Measurements from ENCODE around the gene SFSWAP. TPM values are rescaled to one million over a fixed set of nuclear protein-coding genes. Genes with fewer than 3 reads are reported as not detected.

The SFSWAP gene
- total RNA-seq, 1 experiment from 2014 or later: 48.1 TPM

DNA sequence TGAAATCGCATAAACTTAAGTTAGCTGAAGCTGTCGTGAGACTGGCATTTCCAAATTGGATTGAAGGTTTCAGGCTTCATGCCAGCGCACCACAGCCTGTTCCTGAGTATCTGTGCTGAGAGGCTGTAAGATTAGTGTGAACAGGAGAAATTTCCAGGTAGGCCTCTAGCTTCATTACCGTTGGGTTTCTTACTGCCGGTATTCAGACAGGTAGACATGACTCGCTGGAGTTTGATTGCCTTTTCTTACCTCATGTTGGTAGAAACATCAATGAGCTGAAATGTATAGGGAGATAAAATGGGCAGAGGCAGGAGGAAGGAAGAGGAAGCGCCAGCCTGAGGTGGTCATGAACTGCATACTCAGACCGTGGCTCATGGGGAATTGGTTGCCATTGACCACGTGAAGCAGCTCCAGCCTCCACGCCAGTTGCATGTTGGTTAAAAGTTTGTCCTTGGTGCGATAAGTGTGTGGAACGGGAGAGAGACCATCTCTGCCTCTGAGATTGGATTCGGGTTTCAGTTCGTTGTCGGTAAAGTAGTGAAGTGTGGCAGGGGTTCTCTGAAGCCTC lies 75.0 kb downstream of the SFSWAP start:
- no peak overlapping the region for H2BK15ac ChIP-seq (ENCODE audit: low read depth, low read length)
- H3K56ac ChIP-seq (ENCODE audit: insufficient read length, low read depth, low read length): no peak overlapping the region
- H3K18ac ChIP-seq (ENCODE audit: insufficient read length, low read depth, low read length): no peak overlapping the region
- H3K27ac ChIP-seq (ENCODE audit: insufficient read length, low read depth, low read length): no peak overlapping the region
- no CpG with 5 or more reads among the region's 15 CpGs for WGBS (ENCODE audit: extremely low coverage, insufficient read length, low lambda C conversion rate)
- no peak overlapping the region for H4K91ac ChIP-seq (ENCODE audit: insufficient read length, low read depth, low read length)
- no peak for DNase-seq
- H2AK5ac ChIP-seq (ENCODE audit: insufficient read length, low read length): no peak overlapping the region
- H3K4ac ChIP-seq (ENCODE audit: low read depth, low read length): no peak overlapping the region
- peaks cover 29 to 54% (median 38%) of the 10 kb centered on the region in 3 experiments for H3K36me3 Mint-ChIP-seq (ENCODE audit: insufficient read depth in 1 of 3, low read depth in 3 of 3)
- no peak overlapping the region for H2BK120ac ChIP-seq (ENCODE audit: low read depth, low read length, poor library complexity, severe bottlenecking)
- no peak overlapping the region for H3K23ac ChIP-seq (ENCODE audit: insufficient read length, low read depth, low read length)
- peak overlapping the region; percentile 6 for H4K5ac ChIP-seq (ENCODE audit: insufficient read length, low read depth, low read length)
- H3K9ac ChIP-seq (ENCODE audit: extremely low read depth, insufficient read length, low read length): no peak overlapping the region
- no peaks in the 10 kb centered on the region for H3K9me3 ChIP-seq (ENCODE audit: control insufficient read depth, low read depth, low read length)
- H3K27ac Mint-ChIP-seq: peak overlapping the region; percentile 49 to 93 (median 86); a peak in 6 of 7 replicates
- H3K4me3 Mint-ChIP-seq: peak overlapping the region in 1 of 2 experiments; percentile 30; a peak in 2 of 5 replicates
- no peaks in the 10 kb centered on the region for H3K79me1 ChIP-seq (ENCODE audit: insufficient read depth, low read depth, low read length, poor library complexity, severe bottlenecking)
- peaks cover 27 to 28% of the 10 kb centered on the region in 2 experiments for H3K4me1 Mint-ChIP-seq
- H3K14ac ChIP-seq (ENCODE audit: insufficient read depth, low read length): no peak overlapping the region
- H3K4me1 ChIP-seq (ENCODE audit: insufficient read depth, low read length): peaks cover 6% of the 10 kb centered on the region; the same call in 1 of the 2 replicates
- H4K8ac ChIP-seq (replicated peaks; ENCODE audit: insufficient read length, low read depth, low read length): no peak overlapping the region
- H3K79me2 ChIP-seq (ENCODE audit: insufficient read depth, low read length): no peaks in the 10 kb centered on the region
- H3K27me3 ChIP-seq (ENCODE audit: insufficient read depth, low read length): no peaks in the 10 kb centered on the region
- H4K20me1 ChIP-seq (ENCODE audit: control insufficient read depth, insufficient read depth, insufficient read length): no peaks in the 10 kb centered on the region
- no peak overlapping the region for H2BK5ac ChIP-seq (ENCODE audit: insufficient read length, low read length)
- H3T11ph ChIP-seq (ENCODE audit: low read length): no peak overlapping the region
- H2BK12ac ChIP-seq (ENCODE audit: insufficient read length, low read depth, low read length): no peak overlapping the region
- H3K23me2 ChIP-seq (ENCODE audit: insufficient read length, low read depth, low read length, poor library complexity, severe bottlenecking): no peaks in the 10 kb centered on the region
- H3K9me3 Mint-ChIP-seq: 0 out of 5 replicates have a peak, but pooled peaks cover 0 to 4% of the 10 kb centered on the region in 2 experiments
- no peaks in the 10 kb centered on the region for H3K27me3 Mint-ChIP-seq (ENCODE audit: low read depth)
- no peak overlapping the region for H3K4me2 ChIP-seq (ENCODE audit: insufficient read depth, insufficient read length, low read length)
- H2BK20ac ChIP-seq (ENCODE audit: low read depth, low read length, poor library complexity, severe bottlenecking): no peak overlapping the region
- no peak overlapping the region for H2AFZ ChIP-seq (ENCODE audit: low read length)
- TF ChIP-seq CTCF (conservative IDR thresholded peaks at IDR 0.05): no peak

All from H9 (cell line).